Measurements from ENCODE around the gene RTL5. TPM values are rescaled to one million over a fixed set of nuclear protein-coding genes. Genes with fewer than 3 reads are reported as not detected.

RTL5 gene
- total RNA-seq, 1 experiment from 2014 or later: 8.4 TPM

DNA sequence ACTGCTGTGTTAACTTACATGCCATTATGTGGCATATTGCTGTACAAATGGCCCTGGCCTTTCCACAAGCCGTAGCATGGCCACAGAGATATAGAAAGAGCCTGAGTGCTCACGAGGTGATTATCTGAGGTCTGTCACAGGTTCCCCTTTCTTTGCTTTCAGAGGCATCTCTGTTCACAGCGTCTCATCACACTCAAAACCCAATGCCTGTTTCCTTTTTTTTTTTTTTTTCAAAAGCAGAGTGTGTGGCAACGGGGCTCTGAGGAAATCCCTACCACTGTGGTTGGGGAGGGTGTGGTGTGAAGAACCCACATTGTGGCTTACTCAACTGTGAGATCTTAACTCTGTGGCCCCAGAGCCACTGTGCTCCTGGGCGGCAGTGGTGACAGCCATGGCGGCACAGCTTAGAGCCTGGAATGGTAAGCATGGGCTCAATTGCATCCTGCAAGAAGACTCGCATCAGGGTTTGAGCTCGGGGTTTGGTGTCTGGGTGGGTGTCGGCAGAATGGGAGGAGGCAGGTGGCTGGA lies 30.8 kb downstream of the RTL5 start:
- no peaks in the 10 kb centered on the region for H3K4me1 ChIP-seq (ENCODE audit: insufficient read depth, low read length, poor library complexity, severe bottlenecking)
- ChIA-PET POLR2A (ENCODE audit: low non-redundant PET) (no interaction called here), CTCF (no interaction called here)
- DNase-seq (ENCODE audit: low spot score): no peak
- H3K36me3 ChIP-seq (ENCODE audit: insufficient read depth, low read length, poor library complexity, severe bottlenecking): no peaks in the 10 kb centered on the region
- intact Hi-C loops (cut with micrococcal nuclease; ENCODE audit: unreplicated experiment): no loop called here
- no TSS peak for BruUV-seq (replicated peaks)
- no peaks in the 10 kb centered on the region for H3K9me3 ChIP-seq (ENCODE audit: low read depth, low read length, poor library complexity, severe bottlenecking)
- no peak overlapping the region for H3K27ac ChIP-seq (ENCODE audit: low read depth, low read length, poor library complexity, severe bottlenecking)
- peaks cover 4% of the 10 kb centered on the region for H3K27me3 ChIP-seq (replicated peaks; ENCODE audit: insufficient read depth, low read depth, low read length, poor library complexity)
- H3K4me3 ChIP-seq (ENCODE audit: low read depth, low read length, poor library complexity, severe bottlenecking): no peak overlapping the region
- TF ChIP-seq, protein P1, sequence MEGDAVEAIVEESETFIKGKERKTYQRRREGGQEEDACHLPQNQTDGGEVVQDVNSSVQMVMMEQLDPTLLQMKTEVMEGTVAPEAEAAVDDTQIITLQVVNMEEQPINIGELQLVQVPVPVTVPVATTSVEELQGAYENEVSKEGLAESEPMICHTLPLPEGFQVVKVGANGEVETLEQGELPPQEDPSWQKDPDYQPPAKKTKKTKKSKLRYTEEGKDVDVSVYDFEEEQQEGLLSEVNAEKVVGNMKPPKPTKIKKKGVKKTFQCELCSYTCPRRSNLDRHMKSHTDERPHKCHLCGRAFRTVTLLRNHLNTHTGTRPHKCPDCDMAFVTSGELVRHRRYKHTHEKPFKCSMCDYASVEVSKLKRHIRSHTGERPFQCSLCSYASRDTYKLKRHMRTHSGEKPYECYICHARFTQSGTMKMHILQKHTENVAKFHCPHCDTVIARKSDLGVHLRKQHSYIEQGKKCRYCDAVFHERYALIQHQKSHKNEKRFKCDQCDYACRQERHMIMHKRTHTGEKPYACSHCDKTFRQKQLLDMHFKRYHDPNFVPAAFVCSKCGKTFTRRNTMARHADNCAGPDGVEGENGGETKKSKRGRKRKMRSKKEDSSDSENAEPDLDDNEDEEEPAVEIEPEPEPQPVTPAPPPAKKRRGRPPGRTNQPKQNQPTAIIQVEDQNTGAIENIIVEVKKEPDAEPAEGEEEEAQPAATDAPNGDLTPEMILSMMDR (conservative IDR thresholded peaks at IDR 0.05; ENCODE audit: low read depth, low read length): no peak
- TF ChIP-seq EZH2 (IDR thresholded peaks at IDR 0.05; ENCODE audit: borderline replicate concordance, low read depth, low read length, poor library complexity, severe bottlenecking): no peak

DNA sequence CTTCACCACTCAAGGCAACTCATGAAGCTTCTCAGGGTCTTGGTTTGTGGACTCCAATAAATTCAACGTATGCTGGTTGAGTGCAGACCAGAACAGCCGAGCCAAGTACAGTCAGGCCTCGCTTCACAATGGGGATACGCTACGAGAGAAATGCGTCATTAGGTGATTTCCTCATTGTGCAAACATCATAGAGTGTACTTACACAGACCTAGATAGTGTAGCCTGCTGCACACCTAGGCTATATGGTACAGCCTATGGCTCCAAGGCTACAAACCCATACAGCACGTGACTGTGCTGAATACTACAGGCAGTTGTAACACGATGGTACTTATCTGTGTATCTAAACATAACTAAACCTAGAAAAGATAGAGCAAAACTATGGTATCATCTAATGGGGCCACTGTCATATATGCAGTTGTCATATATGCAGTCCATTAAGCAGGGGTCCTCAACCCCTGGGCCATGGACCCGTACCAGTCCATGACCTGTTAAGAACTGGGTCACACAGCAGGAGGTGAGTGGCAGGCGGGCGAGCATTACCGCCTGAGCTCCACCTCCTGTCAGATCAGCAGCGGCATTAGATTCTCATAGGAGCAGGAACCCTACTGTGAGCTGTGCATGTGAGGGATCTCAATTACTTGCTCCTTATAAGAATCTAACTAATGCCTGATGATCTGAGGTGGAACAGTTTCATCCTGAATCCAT lies 31.5 kb downstream of the RTL5 start:
- ChIA-PET CTCF (no interaction called here), POLR2A (ENCODE audit: low non-redundant PET) (no interaction called here)
- peaks cover 4% of the 10 kb centered on the region for H3K27me3 ChIP-seq (replicated peaks; ENCODE audit: insufficient read depth, low read depth, low read length, poor library complexity)
- BruUV-seq (replicated peaks): no TSS peak
- no peaks in the 10 kb centered on the region for H3K9me3 ChIP-seq (ENCODE audit: low read depth, low read length, poor library complexity, severe bottlenecking)
- no peaks in the 10 kb centered on the region for H3K36me3 ChIP-seq (ENCODE audit: insufficient read depth, low read length, poor library complexity, severe bottlenecking)
- no peak for DNase-seq (ENCODE audit: low spot score)
- TF ChIP-seq, protein P1 (conservative IDR thresholded peaks at IDR 0.05; ENCODE audit: low read depth, low read length): no peak
- no peak for TF ChIP-seq EZH2 (IDR thresholded peaks at IDR 0.05; ENCODE audit: borderline replicate concordance, low read depth, low read length, poor library complexity, severe bottlenecking)
- no peak overlapping the region for H3K27ac ChIP-seq (ENCODE audit: low read depth, low read length, poor library complexity, severe bottlenecking)
- no peak overlapping the region for H3K4me3 ChIP-seq (ENCODE audit: low read depth, low read length, poor library complexity, severe bottlenecking)
- intact Hi-C loops (cut with micrococcal nuclease; ENCODE audit: unreplicated experiment): no loop called here
- no peaks in the 10 kb centered on the region for H3K4me1 ChIP-seq (ENCODE audit: insufficient read depth, low read length, poor library complexity, severe bottlenecking)

DNA sequence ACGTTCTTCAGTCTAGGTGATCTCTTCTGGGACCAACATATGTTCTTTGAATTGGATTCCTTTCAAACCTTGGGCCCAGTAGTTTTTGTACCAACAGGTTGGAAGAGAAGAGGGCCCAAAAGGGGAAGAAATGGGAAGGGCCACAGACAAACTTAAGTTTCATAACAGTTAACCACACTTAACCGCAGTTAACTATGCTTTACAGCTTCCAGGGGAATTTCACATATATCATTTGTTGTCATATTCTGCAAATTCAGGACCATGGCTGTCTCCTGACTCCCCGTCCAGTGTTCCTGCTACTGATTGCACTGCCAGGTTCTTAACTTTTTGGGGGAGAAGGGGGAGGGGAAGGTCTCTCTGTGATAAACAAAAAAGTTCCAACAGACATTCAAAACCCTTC lies 34.6 kb downstream of the RTL5 start:
- BruUV-seq (replicated peaks): no TSS peak
- intact Hi-C loops (cut with micrococcal nuclease; ENCODE audit: unreplicated experiment): no loop called here
- no peak overlapping the region for H3K27ac ChIP-seq (ENCODE audit: low read depth, low read length, poor library complexity, severe bottlenecking)
- H3K27me3 ChIP-seq (replicated peaks; ENCODE audit: insufficient read depth, low read depth, low read length, poor library complexity): no peaks in the 10 kb centered on the region
- no peaks in the 10 kb centered on the region for H3K36me3 ChIP-seq (ENCODE audit: insufficient read depth, low read length, poor library complexity, severe bottlenecking)
- ChIA-PET POLR2A (ENCODE audit: low non-redundant PET) (no interaction called here), CTCF (no interaction called here)
- no peaks in the 10 kb centered on the region for H3K4me1 ChIP-seq (ENCODE audit: insufficient read depth, low read length, poor library complexity, severe bottlenecking)
- no peak for TF ChIP-seq EZH2 (IDR thresholded peaks at IDR 0.05; ENCODE audit: borderline replicate concordance, low read depth, low read length, poor library complexity, severe bottlenecking)
- TF ChIP-seq, protein P1 (conservative IDR thresholded peaks at IDR 0.05; ENCODE audit: low read depth, low read length): no peak
- no peak overlapping the region for H3K4me3 ChIP-seq (ENCODE audit: low read depth, low read length, poor library complexity, severe bottlenecking)
- H3K9me3 ChIP-seq (ENCODE audit: low read depth, low read length, poor library complexity, severe bottlenecking): no peaks in the 10 kb centered on the region
- DNase-seq (ENCODE audit: low spot score): no peak

All from A673 (cell line).